ENCODE data around the gene SPESP1.

SPESP1 gene

GRCh38 chr15:68907396-68907923 is 22.9 kb upstream of the SPESP1 start:
- TF ChIP-seq POU2F2 (IDR thresholded peaks at IDR 0.05; ENCODE audit: low read depth, low read length) (no peak), SPI1 (IDR thresholded peaks at IDR 0.05; ENCODE audit: low read depth, low read length) (no peak)
- no peak for DNase-seq (ENCODE audit: insufficient read length, low spot score)
- FAIRE-seq: no peak

DNA sequence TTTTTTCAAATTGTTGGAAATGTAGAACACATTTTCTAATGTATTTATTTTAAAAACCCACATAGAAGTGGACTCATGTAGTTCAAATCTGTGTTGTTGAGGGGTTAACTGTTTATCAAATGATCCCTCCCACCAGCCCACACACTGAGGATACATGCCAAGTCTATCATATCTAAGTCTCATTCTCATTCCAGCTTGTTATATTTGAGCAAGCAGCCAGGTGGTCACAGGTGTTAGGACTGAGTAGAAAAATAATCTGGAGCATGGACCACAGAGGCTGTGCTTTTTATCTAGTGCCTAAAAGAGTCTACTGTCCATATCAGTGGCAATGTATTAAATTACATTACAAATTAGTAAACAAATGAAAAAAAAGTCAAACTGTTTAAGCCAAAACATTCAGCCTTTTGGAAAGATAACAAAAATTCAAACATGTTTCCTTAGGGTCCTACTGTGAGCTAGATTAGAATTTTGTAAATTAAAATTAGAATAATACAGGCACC is 20.7 kb upstream of the SPESP1 start:
- FAIRE-seq (no peak), DNase-seq (ENCODE audit: insufficient read length, low spot score) (no peak)
- TF ChIP-seq POLR2AphosphoS5 (IDR thresholded peaks at IDR 0.05; ENCODE audit: low read depth, low read length) (no peak), PAX5 (IDR thresholded peaks at IDR 0.05; ENCODE audit: insufficient read depth, low read length, severe bottlenecking) (no peak)

DNA sequence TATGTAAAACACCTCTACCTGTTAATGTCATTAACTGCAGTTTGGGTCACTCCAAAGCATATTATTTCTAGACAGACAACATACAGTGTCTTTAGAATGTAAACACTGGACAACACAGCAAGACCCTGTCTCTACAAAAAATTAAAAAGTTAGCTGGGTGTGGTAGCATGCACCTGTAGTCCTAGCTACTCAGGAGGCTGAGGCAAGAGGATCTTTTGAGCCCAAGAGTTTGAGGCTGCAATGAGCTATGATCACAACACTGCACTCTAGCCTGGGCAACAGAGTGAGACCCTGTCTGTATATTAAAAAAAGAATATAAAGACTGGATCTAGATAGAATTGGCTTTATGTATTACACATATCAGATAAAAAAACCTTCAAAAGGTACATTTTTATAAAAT is 20.0 kb upstream of the SPESP1 start:
- FAIRE-seq: no peak
- TF ChIP-seq POLR2AphosphoS5 (IDR thresholded peaks at IDR 0.05; ENCODE audit: low read depth, low read length) (no peak), PAX5 (IDR thresholded peaks at IDR 0.05; ENCODE audit: insufficient read depth, low read length, severe bottlenecking) (no peak), SPI1 (IDR thresholded peaks at IDR 0.05; ENCODE audit: low read depth, low read length) (no peak), TAF1 (IDR thresholded peaks at IDR 0.05; ENCODE audit: low read depth, low read length) (no peak), POLR2A (IDR thresholded peaks at IDR 0.05; ENCODE audit: low read depth, low read length) (no peak), POU2F2 (IDR thresholded peaks at IDR 0.05; ENCODE audit: low read depth, low read length) (no peak)

GRCh38 chr15:68910816-68911215 is 19.5 kb upstream of the SPESP1 start:
- DNase-seq (ENCODE audit: insufficient read length, low spot score): no peak
- no peak for FAIRE-seq
- no peak for TF ChIP-seq PAX5 (IDR thresholded peaks at IDR 0.05; ENCODE audit: insufficient read depth, low read length, severe bottlenecking)
- TF ChIP-seq SPI1 (IDR thresholded peaks at IDR 0.05; ENCODE audit: low read depth, low read length): no peak

More for the DNA sequence above, 20.0 kb upstream of the SPESP1 start:
- no peak for DNase-seq (ENCODE audit: insufficient read length, low spot score)

- FAIRE-seq (no peak), DNase-seq (ENCODE audit: insufficient read length, low spot score) (no peak)
- TF ChIP-seq POU2F2 (IDR thresholded peaks at IDR 0.05; ENCODE audit: low read depth, low read length) (no peak), POLR2AphosphoS5 (IDR thresholded peaks at IDR 0.05; ENCODE audit: low read depth, low read length) (no peak), PAX5 (IDR thresholded peaks at IDR 0.05; ENCODE audit: insufficient read depth, low read length, severe bottlenecking) (no peak), TAF1 (IDR thresholded peaks at IDR 0.05; ENCODE audit: low read depth, low read length) (no peak), SPI1 (IDR thresholded peaks at IDR 0.05; ENCODE audit: low read depth, low read length) (no peak), POLR2A (IDR thresholded peaks at IDR 0.05; ENCODE audit: low read depth, low read length) (no peak)
Measured at GRCh38 chr15:68921926-68922325, 8.4 kb upstream of the SPESP1 start.

DNA sequence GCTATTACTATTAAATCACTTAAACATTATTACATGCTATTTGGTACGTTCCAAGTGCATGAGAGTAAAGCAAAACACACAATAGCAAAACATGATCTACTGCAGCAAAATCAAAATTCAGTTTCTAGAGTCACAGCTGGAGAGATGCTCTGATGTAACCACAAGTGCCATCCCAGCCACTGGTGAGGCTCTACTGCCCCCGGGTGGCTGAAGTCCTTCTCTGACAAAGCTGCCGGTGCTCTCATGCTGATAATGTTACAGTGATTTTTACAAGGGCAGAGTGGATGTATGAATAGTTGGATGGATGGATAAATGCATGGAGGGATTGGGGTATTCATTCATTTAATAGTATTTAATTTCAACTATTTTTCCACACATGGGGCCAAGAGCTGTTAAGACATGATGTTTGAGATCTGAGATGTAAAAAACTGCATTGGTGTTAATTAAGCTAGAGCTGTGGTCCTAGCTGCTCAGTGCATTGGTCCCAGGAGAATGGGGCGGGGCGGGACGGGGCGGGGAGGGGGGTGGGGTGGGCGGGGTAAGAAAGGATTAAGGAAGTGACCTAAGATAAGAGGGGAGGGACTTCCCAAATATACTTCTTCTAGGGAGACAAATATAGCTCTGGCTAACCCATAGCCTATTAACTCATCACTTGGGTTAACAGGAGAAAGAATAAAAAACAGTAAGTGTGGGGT is 5.3 kb upstream of the SPESP1 start:
- no peak for TF ChIP-seq POLR2A (IDR thresholded peaks at IDR 0.05; ENCODE audit: low read depth, low read length)
- no peak for TF ChIP-seq SPI1 (IDR thresholded peaks at IDR 0.05; ENCODE audit: low read depth, low read length)
- no peak for TF ChIP-seq POU2F2 (IDR thresholded peaks at IDR 0.05; ENCODE audit: low read depth, low read length)
- no peak for TF ChIP-seq PAX5 (IDR thresholded peaks at IDR 0.05; ENCODE audit: insufficient read depth, low read length, severe bottlenecking)
- no peak for TF ChIP-seq POLR2AphosphoS5 (IDR thresholded peaks at IDR 0.05; ENCODE audit: low read depth, low read length)
- no peak for TF ChIP-seq TAF1 (IDR thresholded peaks at IDR 0.05; ENCODE audit: low read depth, low read length)
- FAIRE-seq (peak; percentile 83), DNase-seq (ENCODE audit: insufficient read length, low spot score) (peak; percentile 48)

DNA sequence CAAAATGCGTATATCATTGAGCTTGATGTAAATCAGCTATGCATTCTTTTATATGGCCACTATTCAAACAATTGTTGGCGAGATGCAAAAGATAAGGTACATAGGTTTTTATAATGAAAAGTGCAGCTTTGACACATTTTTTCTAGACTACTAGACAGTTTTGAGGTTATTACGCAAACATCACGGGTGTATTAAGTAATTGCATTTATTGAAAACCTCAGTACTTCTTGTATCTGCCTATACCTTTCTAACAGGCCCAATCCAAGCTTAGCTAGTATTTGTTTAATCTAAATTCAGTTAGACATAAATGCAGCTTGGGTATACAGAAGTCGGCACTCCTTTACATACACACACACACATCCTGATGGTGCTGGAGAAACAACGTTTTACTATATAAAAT is 2.7 kb downstream of the SPESP1 start:
- FAIRE-seq (no peak), DNase-seq (ENCODE audit: insufficient read length, low spot score) (no peak)
- TF ChIP-seq TAF1 (IDR thresholded peaks at IDR 0.05; ENCODE audit: low read depth, low read length): no peak
- TF ChIP-seq PAX5 (IDR thresholded peaks at IDR 0.05; ENCODE audit: insufficient read depth, low read length, severe bottlenecking): no peak
- TF ChIP-seq SPI1 (IDR thresholded peaks at IDR 0.05; ENCODE audit: low read depth, low read length): no peak
- no peak for TF ChIP-seq POU2F2 (IDR thresholded peaks at IDR 0.05; ENCODE audit: low read depth, low read length)

DNA sequence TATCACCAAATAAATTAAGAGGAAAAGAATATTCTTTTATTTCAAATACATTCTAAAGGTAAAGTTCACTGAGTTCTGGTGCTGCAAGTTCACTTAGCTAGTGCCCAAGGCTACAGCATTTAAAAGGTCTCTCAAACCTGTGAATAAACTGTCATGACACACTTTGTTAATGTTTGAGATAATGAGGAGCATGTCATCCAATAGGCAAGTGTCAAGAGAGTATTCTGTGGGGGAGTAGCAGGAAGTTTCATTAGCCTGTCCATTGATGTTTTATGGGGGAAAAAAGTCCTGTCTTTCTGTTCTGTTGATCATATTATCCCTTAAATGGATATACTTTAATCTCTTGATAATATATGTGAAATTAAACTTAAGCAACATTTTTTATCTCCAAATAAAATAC is 4.0 kb downstream of the SPESP1 start:
- DNase-seq (ENCODE audit: insufficient read length, low spot score): no peak
- FAIRE-seq: no peak
- TF ChIP-seq SPI1 (IDR thresholded peaks at IDR 0.05; ENCODE audit: low read depth, low read length): no peak
- TF ChIP-seq POLR2AphosphoS5 (IDR thresholded peaks at IDR 0.05; ENCODE audit: low read depth, low read length): no peak
- no peak for TF ChIP-seq TAF1 (IDR thresholded peaks at IDR 0.05; ENCODE audit: low read depth, low read length)
- TF ChIP-seq PAX5 (IDR thresholded peaks at IDR 0.05; ENCODE audit: insufficient read depth, low read length, severe bottlenecking): no peak
- no peak for TF ChIP-seq POLR2A (IDR thresholded peaks at IDR 0.05; ENCODE audit: low read depth, low read length)
- TF ChIP-seq POU2F2 (IDR thresholded peaks at IDR 0.05; ENCODE audit: low read depth, low read length): no peak

DNA sequence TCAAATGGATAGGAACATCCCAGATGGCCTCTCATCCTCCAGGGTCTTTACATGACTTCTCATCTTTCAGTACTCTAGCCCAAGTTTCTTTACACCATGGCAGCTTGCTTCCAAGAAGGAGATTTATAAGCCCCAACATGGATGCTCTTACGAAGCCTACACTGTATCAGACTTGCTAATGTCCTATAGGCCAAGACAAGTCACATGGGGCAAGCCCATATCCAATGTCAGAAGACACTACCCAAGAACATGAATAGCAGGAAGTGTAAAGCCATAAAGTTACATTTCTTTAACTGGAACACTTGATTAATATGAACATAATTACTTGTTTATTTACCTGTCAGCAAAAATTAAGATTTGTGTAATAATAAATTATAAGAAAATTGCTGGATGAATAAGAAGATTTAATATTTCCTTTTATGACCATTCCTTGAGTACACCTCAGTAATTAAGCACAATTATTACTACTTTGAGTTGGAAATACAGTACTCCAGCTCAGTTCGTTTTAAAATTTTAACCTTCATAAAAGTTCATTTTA is 5.1 kb downstream of the SPESP1 start:
- FAIRE-seq (no peak), DNase-seq (ENCODE audit: insufficient read length, low spot score) (no peak)
- TF ChIP-seq POU2F2 (IDR thresholded peaks at IDR 0.05; ENCODE audit: low read depth, low read length) (no peak), POLR2A (IDR thresholded peaks at IDR 0.05; ENCODE audit: low read depth, low read length) (no peak), PAX5 (IDR thresholded peaks at IDR 0.05; ENCODE audit: insufficient read depth, low read length, severe bottlenecking) (no peak), SPI1 (IDR thresholded peaks at IDR 0.05; ENCODE audit: low read depth, low read length) (no peak), POLR2AphosphoS5 (IDR thresholded peaks at IDR 0.05; ENCODE audit: low read depth, low read length) (no peak), TAF1 (IDR thresholded peaks at IDR 0.05; ENCODE audit: low read depth, low read length) (no peak)

DNA sequence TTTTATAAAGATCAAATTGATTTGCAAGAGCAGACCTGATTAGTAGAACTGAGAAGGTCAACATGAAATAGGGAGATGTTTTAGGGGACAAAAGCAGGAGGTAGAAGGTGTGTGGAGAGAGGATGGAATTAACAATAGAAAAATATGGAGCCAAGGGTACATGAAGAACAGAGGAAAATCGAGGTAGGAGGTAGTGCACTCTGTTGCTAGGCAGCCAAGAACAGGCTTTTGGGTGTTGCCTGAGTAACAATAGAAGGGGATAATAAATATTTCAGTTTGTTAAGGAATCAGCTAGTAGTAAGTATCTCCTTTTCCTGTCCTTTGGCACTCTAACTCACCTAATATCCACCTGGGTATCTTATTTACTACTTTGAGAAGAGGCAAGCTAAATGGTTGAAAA is 9.2 kb downstream of the SPESP1 start:
- FAIRE-seq: no peak
- no peak for TF ChIP-seq POLR2A (IDR thresholded peaks at IDR 0.05; ENCODE audit: low read depth, low read length)
- DNase-seq (ENCODE audit: insufficient read length, low spot score): no peak
